Measurements from ENCODE around the gene SLC7A14. TPM values are rescaled to one million over a fixed set of nuclear protein-coding genes. Genes with fewer than 3 reads are reported as not detected.

The SLC7A14 gene
- total and polyA plus RNA-seq, 2 of the 4 experiments (the other 2 are of a cell fraction): 2.7 to 6.8 TPM

DNA sequence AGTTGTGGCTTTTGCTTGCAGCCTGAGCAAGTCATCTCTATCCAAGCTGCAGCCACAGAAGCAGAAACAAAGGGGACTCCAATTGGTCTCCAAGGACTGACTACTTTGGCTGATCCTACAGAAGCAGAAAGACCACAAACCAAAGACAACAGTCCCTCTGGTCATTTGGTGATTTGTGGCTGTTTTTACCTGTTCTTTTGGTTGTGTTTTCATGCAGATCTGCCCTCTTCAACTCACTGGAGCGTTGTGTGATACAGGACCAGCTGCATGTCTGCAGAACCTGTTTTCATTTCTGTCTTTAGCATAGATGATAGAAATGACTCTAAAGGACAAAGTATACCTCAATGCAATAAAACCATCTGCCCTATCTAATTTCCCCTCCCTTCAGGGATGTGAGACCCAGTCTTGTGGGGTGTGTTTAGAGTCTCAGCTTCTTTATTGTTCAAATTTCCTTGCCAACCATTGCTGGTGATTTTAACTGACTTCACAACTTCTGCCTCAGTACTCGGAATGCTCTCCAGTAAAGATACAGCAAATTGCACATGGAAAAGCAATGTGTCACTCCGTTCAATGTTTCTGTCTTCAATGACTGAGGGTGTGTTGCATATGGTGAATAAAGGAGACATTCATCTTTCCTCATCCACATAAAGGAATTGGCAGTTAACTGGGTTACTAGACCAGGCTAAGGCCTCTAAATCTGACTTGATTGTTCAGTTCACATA lies 48.9 kb upstream of the SLC7A14 start:
- H3K18ac ChIP-seq (ENCODE audit: low read depth, low read length): no peak overlapping the region
- H3K9me1 ChIP-seq (ENCODE audit: insufficient read depth, low read length): no peaks in the 10 kb centered on the region
- no peak overlapping the region for H3K4ac ChIP-seq (ENCODE audit: low read depth, low read length)
- intact Hi-C loops (cut with micrococcal nuclease) (no loop called here), dilution Hi-C loops (cut with HindIII; ENCODE audit: low sequenced_read_pairs, unreplicated experiment) (no loop called here), in situ Hi-C loops (cut with MboI; ENCODE audit: low sequenced_read_pairs) (no loop called here)
- no peak overlapping the region for H3K14ac ChIP-seq (replicated peaks; ENCODE audit: low read depth, low read length)
- no peak overlapping the region for H3K4me2 ChIP-seq (ENCODE audit: low read depth, low read length)
- no peak overlapping the region for H2AK9ac ChIP-seq (replicated peaks; ENCODE audit: low read depth, low read length, poor library complexity)
- H3K4me3 ChIP-seq (ENCODE audit: insufficient read depth, low read depth, low read length): no peak overlapping the region
- WGBS, 2 experiments (ENCODE audit: extremely low coverage in 2 of 2, insufficient read length in 1 of 2): no CpG with 5 or more reads among the region's 3 CpGs
- H2AK5ac ChIP-seq (ENCODE audit: low read depth, low read length): no peak overlapping the region
- no peak overlapping the region for H4K91ac ChIP-seq (ENCODE audit: insufficient read depth, low read depth, low read length)
- DNase-seq (no peak), ATAC-seq (ENCODE audit: low read depth) (no peak)
- no peaks in the 10 kb centered on the region for H3K79me1 ChIP-seq (ENCODE audit: low read depth in 1 of 2, low read length in 2 of 2)
- H3K9ac ChIP-seq (ENCODE audit: low read depth, low read length): no peak overlapping the region
- H2BK120ac ChIP-seq (ENCODE audit: low read depth, low read length): no peak overlapping the region
- H2AFZ ChIP-seq (replicated peaks; ENCODE audit: low read length, poor library complexity): no peak overlapping the region
- H4K20me1 ChIP-seq (ENCODE audit: insufficient read depth, low read length): no peaks in the 10 kb centered on the region
- H2BK20ac ChIP-seq (ENCODE audit: low read depth, low read length): no peak overlapping the region
- H2BK5ac ChIP-seq (ENCODE audit: low read depth, low read length, poor library complexity, severe bottlenecking): no peak overlapping the region
- no peaks in the 10 kb centered on the region for H3K9me3 ChIP-seq (ENCODE audit: control insufficient read depth, insufficient read depth, low read length)
- no peaks in the 10 kb centered on the region for H3K36me3 ChIP-seq (ENCODE audit: control insufficient read depth, insufficient read depth, low read length)
- no peak overlapping the region for H4K8ac ChIP-seq (ENCODE audit: low read depth in 2 of 2, low read length in 2 of 2)
- no peak overlapping the region for H4K5ac ChIP-seq (ENCODE audit: low read depth, low read length)
- H3K27me3 ChIP-seq (ENCODE audit: control insufficient read depth, insufficient read depth, low read length): peaks cover 3% of the 10 kb centered on the region; the same call in 1 of the 2 replicates
- CTCF ChIA-PET: no interaction called here
- no peak overlapping the region for H2BK15ac ChIP-seq (ENCODE audit: low read depth, low read length)
- no peaks in the 10 kb centered on the region for H3K4me1 ChIP-seq (ENCODE audit: control insufficient read depth, insufficient read depth, low read length)
- H3K23ac ChIP-seq (ENCODE audit: low read depth, low read length): no peak overlapping the region
- TF ChIP-seq MAFK (IDR thresholded peaks at IDR 0.05; ENCODE audit: low read depth, low read length) (no peak), SMC3 (IDR thresholded peaks at IDR 0.05; ENCODE audit: low read depth, low read length) (no peak), FOS (IDR thresholded peaks at IDR 0.05; ENCODE audit: low read depth, low read length) (no peak), CEBPB (IDR thresholded peaks at IDR 0.05; ENCODE audit: low read depth, low read length) (no peak), RAD21 (IDR thresholded peaks at IDR 0.05; ENCODE audit: low read length) (no peak), BHLHE40 (IDR thresholded peaks at IDR 0.05; ENCODE audit: low read depth, low read length) (no peak), POLR2A (IDR thresholded peaks at IDR 0.05; ENCODE audit: low read depth, low read length) (no peak), RFX5 (IDR thresholded peaks at IDR 0.05; ENCODE audit: low read depth, low read length) (no peak)
- TF ChIP-seq, protein P1, sequence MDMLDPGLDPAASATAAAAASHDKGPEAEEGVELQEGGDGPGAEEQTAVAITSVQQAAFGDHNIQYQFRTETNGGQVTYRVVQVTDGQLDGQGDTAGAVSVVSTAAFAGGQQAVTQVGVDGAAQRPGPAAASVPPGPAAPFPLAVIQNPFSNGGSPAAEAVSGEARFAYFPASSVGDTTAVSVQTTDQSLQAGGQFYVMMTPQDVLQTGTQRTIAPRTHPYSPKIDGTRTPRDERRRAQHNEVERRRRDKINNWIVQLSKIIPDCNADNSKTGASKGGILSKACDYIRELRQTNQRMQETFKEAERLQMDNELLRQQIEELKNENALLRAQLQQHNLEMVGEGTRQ (IDR thresholded peaks at IDR 0.05; ENCODE audit: low read depth, low read length): no peak
- no peak overlapping the region for H3K56ac ChIP-seq (ENCODE audit: extremely low read depth, insufficient read depth, low read length)
- POLR2A ChIA-PET (ENCODE audit: unreplicated experiment): no interaction called here
- BruUV-seq (replicated peaks): no TSS peak
- H3K27ac ChIP-seq (ENCODE audit: insufficient read depth, low read length): no peak overlapping the region

All from IMR-90 (cell line).